Endodermal cell (in vitro differentiated cells): Measurements from ENCODE around the gene OSBPL3. TPM values are rescaled to one million over a fixed set of nuclear protein-coding genes. Genes with fewer than 3 reads are reported as not detected.

Experiments used
- DNase-seq: peaks from one replicate; pipeline ENCODE4 v3.0.0-alpha.2; 2017
- H3K27ac ChIP-seq: 2 replicates; pipeline ENCODE4 v1.5.1; 2013; ENCODE audit warnings: mild to moderate bottlenecking, low read depth, low read length, moderate library complexity
- H3K27me3 ChIP-seq: 2 replicates; pipeline ENCODE4 v1.6.1; 2013; ENCODE audit warnings: mild to moderate bottlenecking, low read length, moderate library complexity; ENCODE audit not compliant: insufficient read depth, control insufficient read depth, poor library complexity, severe bottlenecking
- H3K36me3 ChIP-seq: 2 replicates; pipeline ENCODE4 v1.7.0; 2013; ENCODE audit warnings: mild to moderate bottlenecking, low read length, moderate library complexity; ENCODE audit not compliant: control insufficient read depth, insufficient read depth
- H3K4me1 ChIP-seq: one replicate; pipeline ENCODE4 v1.7.0; 2013; ENCODE audit warnings: low read length; ENCODE audit not compliant: control insufficient read depth, insufficient read depth
- H3K4me3 ChIP-seq: 2 replicates; pipeline ENCODE4 v1.5.1; 2013; ENCODE audit warnings: mild to moderate bottlenecking, low read length, moderate library complexity
- H3K9ac ChIP-seq: 2 replicates; pipeline ENCODE4 v1.6.1; 2013; ENCODE audit warnings: mild to moderate bottlenecking, low read length, moderate library complexity; ENCODE audit not compliant: poor library complexity, severe bottlenecking; ENCODE audit errors: extremely low read depth
- H3K9me3 ChIP-seq: 2 replicates; pipeline ENCODE4 v1.6.1; 2013; ENCODE audit warnings: mild to moderate bottlenecking, low read length, moderate library complexity; ENCODE audit not compliant: control insufficient read depth
- H3K27ac Mint-ChIP-seq: 2 replicates; pipeline ENCODE4 v1.8.0; 2020; ENCODE audit warnings: mixed read lengths
- H3K27me3 Mint-ChIP-seq: 2 replicates; pipeline ENCODE4 v1.8.0; 2021; ENCODE audit warnings: mild to moderate bottlenecking, mixed read lengths; ENCODE audit not compliant: insufficient read depth
- H3K36me3 Mint-ChIP-seq: 2 replicates; pipeline ENCODE4 v1.8.0; 2020; ENCODE audit warnings: low read depth, mixed read lengths
- H3K4me1 Mint-ChIP-seq: 2 replicates; pipeline ENCODE4 v1.8.0; 2020; ENCODE audit warnings: mixed read lengths
- H3K4me3 Mint-ChIP-seq: 2 replicates; pipeline ENCODE4 v1.8.0; 2020; ENCODE audit warnings: mild to moderate bottlenecking, moderate library complexity, mixed read lengths
- H3K9me3 Mint-ChIP-seq: 2 replicates; pipeline ENCODE4 v1.8.0; 2020; ENCODE audit warnings: mild to moderate bottlenecking, mixed read lengths
- CTCF ChIP-seq: fragments of 200-600 bp; sonication (generic); conservative IDR thresholded peaks from 2 replicates; pipeline ENCODE4 v1.5.0; 2021; ENCODE audit warnings: antibody characterized with exemption, mild to moderate bottlenecking
- WGBS, 2 experiments: methylation state at CpG; one replicate each; pipeline versions ENCODE4 v1.1.5 to v1.1.7; 2013; ENCODE audit warnings: missing lambda C conversion rate in 2 of 2, mixed read lengths in 1 of 2; ENCODE audit not compliant: insufficient coverage in 1 of 2, insufficient read length in 1 of 2; 5-methylcytosine and 5-hydroxymethylcytosine counted together
- total RNA-seq, 2 donors: library from RNA; stranded (reverse); fragmentation: NEBNext Ultra II Directional in 1 of 2; extraction: Animal tissue kit (Norgen Biotek cat#: 25700) in 1 of 2; gene quantifications; 2 replicates in 1 of 2; 3 replicates in 1 of 2; pipeline ENCODE4 v1.2.1, GENCODE V29; 2021

Gene OSBPL3
- total RNA-seq, 2 donors from 2014 or later: 9.8 to 11.3 TPM

GRCh38 chr7:24751484-24751883, 228.5 kb downstream of the OSBPL3 start:
- Histone ChIP-seq H3K36me3 (no peaks in the 10 kb centered on the region), H3K4me3 (no peak overlapping the region), H3K4me1 (no peaks in the 10 kb centered on the region), H3K27me3 (peaks cover 22% of the 10 kb centered on the region), H3K9me3 (no peaks in the 10 kb centered on the region), H3K9ac (no peak overlapping the region), H3K27ac (no peak overlapping the region)
- no peaks in the 10 kb centered on the region for H3K36me3 Mint-ChIP-seq
- no peak overlapping the region for H3K27ac Mint-ChIP-seq
- TF ChIP-seq CTCF: no peak
- 80% methylated on average over 1 of the region's 1 CpG; no CpG with 5 or more reads in 1 of the 2 experiments for WGBS, 2 experiments
- H3K9me3 Mint-ChIP-seq: no peaks in the 10 kb centered on the region
- H3K27me3 Mint-ChIP-seq: peaks cover 27% of the 10 kb centered on the region
- no peak overlapping the region for H3K4me3 Mint-ChIP-seq
- no peaks in the 10 kb centered on the region for H3K4me1 Mint-ChIP-seq
- DNase-seq: no peak

- TF ChIP-seq CTCF: no peak
- no peaks in the 10 kb centered on the region for H3K9me3 Mint-ChIP-seq
- no peaks in the 10 kb centered on the region for H3K36me3 Mint-ChIP-seq
- Histone ChIP-seq H3K36me3 (no peaks in the 10 kb centered on the region), H3K9me3 (no peaks in the 10 kb centered on the region), H3K27ac (no peak overlapping the region), H3K27me3 (peaks cover 12% of the 10 kb centered on the region), H3K9ac (no peak overlapping the region), H3K4me3 (no peak overlapping the region), H3K4me1 (no peaks in the 10 kb centered on the region)
- no peaks in the 10 kb centered on the region for H3K4me1 Mint-ChIP-seq
- no peak overlapping the region for H3K4me3 Mint-ChIP-seq
- DNase-seq: no peak
- H3K27ac Mint-ChIP-seq: no peak overlapping the region
- WGBS, 2 experiments: 92 to 100% methylated on average over 2 to 3 of the region's 3 CpGs
- H3K27me3 Mint-ChIP-seq: peaks cover 18% of the 10 kb centered on the region
Observed at GRCh38 chr7:24750441-24751055, 229.4 kb downstream of the OSBPL3 start.

DNA sequence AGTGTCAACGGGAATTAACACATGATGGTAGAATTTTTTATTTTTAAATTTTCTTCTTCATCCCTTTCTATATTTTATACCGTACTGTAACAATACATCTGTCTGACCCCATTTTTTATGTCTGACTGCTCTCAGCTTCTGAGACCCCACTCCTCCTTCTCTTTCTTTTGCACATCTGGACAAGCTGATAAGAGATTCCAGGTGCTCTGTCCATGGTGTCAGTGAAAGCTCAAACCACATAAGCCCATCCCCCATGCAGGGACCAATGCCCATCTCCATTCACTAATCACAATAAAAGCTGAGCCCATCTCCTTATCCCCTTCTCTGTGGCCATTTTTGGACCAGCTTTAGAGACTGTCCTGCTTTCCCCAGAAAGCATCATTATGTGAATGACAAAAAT, 231.5 kb downstream of the OSBPL3 start:
- Mint-ChIP-seq H3K4me3 (no peak overlapping the region), H3K27ac (no peak overlapping the region), H3K9me3 (no peaks in the 10 kb centered on the region), H3K36me3 (no peaks in the 10 kb centered on the region), H3K27me3 (no peaks in the 10 kb centered on the region), H3K4me1 (no peaks in the 10 kb centered on the region)
- Histone ChIP-seq H3K36me3 (no peaks in the 10 kb centered on the region), H3K4me3 (no peak overlapping the region), H3K9me3 (no peaks in the 10 kb centered on the region), H3K27me3 (no peaks in the 10 kb centered on the region), H3K4me1 (no peaks in the 10 kb centered on the region), H3K9ac (no peak overlapping the region), H3K27ac (no peak overlapping the region)
- WGBS, 2 experiments: 97 to 100% methylated on average over 1 to 2 of the region's 2 CpGs
- TF ChIP-seq CTCF: no peak
- DNase-seq: no peak

Other genes with a start within 250 kb of the OSBPL3 start
- 10 to 100 TPM in 1 of 2 donors, 1 to 10 TPM in 1; 8.9 to 17.9 TPM for gene GSDME, start 222.7 kb downstream of the OSBPL3 start, total RNA-seq
- gene CYCS, start 145.1 kb upstream of the OSBPL3 start, total RNA-seq: 100 to 1,000 TPM; 118 to 126 TPM
- gene NPVF, start 248.3 kb upstream of the OSBPL3 start, total RNA-seq: not detected